ENCODE data around the gene LRRTM4.

LRRTM4 gene

DNA sequence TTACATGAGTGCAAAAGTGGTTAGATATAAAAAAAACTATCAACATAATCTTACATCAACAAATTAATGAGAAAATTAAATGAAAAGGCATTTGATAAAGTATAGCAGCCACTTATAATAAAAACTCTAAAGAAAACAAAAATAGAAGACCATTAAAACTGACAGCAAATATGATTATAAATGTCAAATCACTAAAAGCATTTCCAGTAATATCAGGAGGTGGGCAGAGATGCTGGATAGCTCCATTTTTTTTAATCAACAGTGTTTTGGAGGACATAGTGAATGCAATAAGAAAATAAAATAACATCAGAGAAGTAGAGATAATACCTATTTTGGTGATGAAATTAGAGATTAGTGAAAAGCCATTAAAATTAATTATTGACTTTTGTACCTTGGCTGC, 173.4 kb downstream of the LRRTM4 start:
- DNase-seq (ENCODE audit: low read depth), result no peak
- no peak for TF ChIP-seq CTCF (conservative IDR thresholded peaks at IDR 0.05; ENCODE audit: low read depth, low read length)
- H3K4me3 ChIP-seq (ENCODE audit: low read depth, low read length), result no peak overlapping the region

- no peak for DNase-seq (ENCODE audit: low read depth)
- TF ChIP-seq CTCF (conservative IDR thresholded peaks at IDR 0.05; ENCODE audit: low read depth, low read length), result no peak
These were observed 186.2 kb downstream of the LRRTM4 start for GRCh38 chr2:77336013-77336412.

GRCh38 chr2:77328134-77328931, 193.8 kb downstream of the LRRTM4 start:
- no peak for DNase-seq (ENCODE audit: low read depth)
- no peak for TF ChIP-seq CTCF (conservative IDR thresholded peaks at IDR 0.05; ENCODE audit: low read depth, low read length)
- H3K4me3 ChIP-seq (ENCODE audit: low read depth, low read length), result no peak overlapping the region

More at GRCh38 chr2:77336013-77336412, 186.2 kb downstream of the LRRTM4 start:
- H3K4me3 ChIP-seq (ENCODE audit: low read depth, low read length), result no peak overlapping the region

DNA sequence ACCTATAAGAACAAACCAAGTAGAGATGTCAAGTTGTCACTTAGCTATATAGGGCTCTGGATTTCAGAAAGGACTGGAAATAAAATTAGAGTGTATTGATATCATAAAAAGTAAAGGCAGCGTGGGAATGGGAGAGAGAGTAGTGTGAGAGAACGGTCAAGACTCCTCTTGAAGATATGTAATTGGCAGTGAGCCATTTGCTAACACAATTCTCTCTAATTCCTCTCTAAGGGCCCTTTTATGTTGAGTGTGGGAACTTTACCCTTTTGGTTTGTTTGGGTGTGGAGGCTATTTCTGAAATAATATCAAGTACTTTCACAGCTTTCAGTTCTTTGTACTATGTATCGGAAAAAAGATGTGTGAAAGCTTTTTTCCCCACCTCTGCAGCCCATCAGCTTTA, 196.8 kb downstream of the LRRTM4 start:
- no peak for TF ChIP-seq CTCF (conservative IDR thresholded peaks at IDR 0.05; ENCODE audit: low read depth, low read length)
- DNase-seq (ENCODE audit: low read depth), result no peak
- H3K4me3 ChIP-seq (ENCODE audit: low read depth, low read length), result no peak overlapping the region

GRCh38 chr2:77322431-77322830, 199.7 kb downstream of the LRRTM4 start:
- TF ChIP-seq CTCF (conservative IDR thresholded peaks at IDR 0.05; ENCODE audit: low read depth, low read length), result no peak
- no peak for DNase-seq (ENCODE audit: low read depth)

GRCh38 chr2:77314721-77315120, 207.5 kb downstream of the LRRTM4 start:
- no peak overlapping the region for H3K4me3 ChIP-seq (ENCODE audit: low read depth, low read length)
- DNase-seq (ENCODE audit: low read depth), result no peak
- no peak for TF ChIP-seq CTCF (conservative IDR thresholded peaks at IDR 0.05; ENCODE audit: low read depth, low read length)

More at GRCh38 chr2:77322431-77322830, 199.7 kb downstream of the LRRTM4 start:
- H3K4me3 ChIP-seq (ENCODE audit: low read depth, low read length), result no peak overlapping the region

- no peak for TF ChIP-seq CTCF (conservative IDR thresholded peaks at IDR 0.05; ENCODE audit: low read depth, low read length)
- no peak for DNase-seq (ENCODE audit: low read depth)
- H3K4me3 ChIP-seq (ENCODE audit: low read depth, low read length), result no peak overlapping the region
These were observed 211.8 kb downstream of the LRRTM4 start for GRCh38 chr2:77310416-77310815.
